ENCODE measurements around the gene MPO. TPM values are rescaled to one million over a fixed set of nuclear protein-coding genes. Genes with fewer than 3 reads are reported as not detected.

The MPO gene
- total and polyA plus RNA-seq, 7 donors, result 0.11 to 0.95 (median 0.38) TPM

GRCh38 chr17:58284613-58285421, 4.1 kb upstream of the MPO start:
- Histone ChIP-seq H3K27me3 (ENCODE audit: insufficient read depth in 3 of 3, low read length in 2 of 3) (peaks cover 0 to 21% (median 3%) of the 10 kb centered on the region in 3 donors), H3K4me1 (no peaks in the 10 kb centered on the region), H3K4me3 (no peak overlapping the region), H3K27ac (no peak overlapping the region), H3K9me3 (no peaks in the 10 kb centered on the region), H3K36me3 (ENCODE audit: insufficient read depth in 1 of 2, low read depth in 1 of 2) (no peaks in the 10 kb centered on the region)
- ATAC-seq, result no peak
- TF ChIP-seq, protein P1, sequence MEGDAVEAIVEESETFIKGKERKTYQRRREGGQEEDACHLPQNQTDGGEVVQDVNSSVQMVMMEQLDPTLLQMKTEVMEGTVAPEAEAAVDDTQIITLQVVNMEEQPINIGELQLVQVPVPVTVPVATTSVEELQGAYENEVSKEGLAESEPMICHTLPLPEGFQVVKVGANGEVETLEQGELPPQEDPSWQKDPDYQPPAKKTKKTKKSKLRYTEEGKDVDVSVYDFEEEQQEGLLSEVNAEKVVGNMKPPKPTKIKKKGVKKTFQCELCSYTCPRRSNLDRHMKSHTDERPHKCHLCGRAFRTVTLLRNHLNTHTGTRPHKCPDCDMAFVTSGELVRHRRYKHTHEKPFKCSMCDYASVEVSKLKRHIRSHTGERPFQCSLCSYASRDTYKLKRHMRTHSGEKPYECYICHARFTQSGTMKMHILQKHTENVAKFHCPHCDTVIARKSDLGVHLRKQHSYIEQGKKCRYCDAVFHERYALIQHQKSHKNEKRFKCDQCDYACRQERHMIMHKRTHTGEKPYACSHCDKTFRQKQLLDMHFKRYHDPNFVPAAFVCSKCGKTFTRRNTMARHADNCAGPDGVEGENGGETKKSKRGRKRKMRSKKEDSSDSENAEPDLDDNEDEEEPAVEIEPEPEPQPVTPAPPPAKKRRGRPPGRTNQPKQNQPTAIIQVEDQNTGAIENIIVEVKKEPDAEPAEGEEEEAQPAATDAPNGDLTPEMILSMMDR (IDR thresholded peaks at IDR 0.05), result no peak
- intact Hi-C loops (cut with DNase I), result no loop called here
- DNase-seq, result no peak
- WGBS, 3 donors, result 36 to 42% (median 41%) methylated on average over 6 of the region's 6 CpGs

- no peak overlapping the region for H3K4me3 ChIP-seq
- H3K36me3 ChIP-seq (ENCODE audit: insufficient read depth in 1 of 2, low read depth in 1 of 2), result no peaks in the 10 kb centered on the region
- H3K27ac ChIP-seq, result no peak overlapping the region
- H3K4me1 ChIP-seq, result no peaks in the 10 kb centered on the region
- whole genome bisulfite sequencing, 3 donors, result 69 to 77% (median 71%) methylated on average over 12 of the region's 12 CpGs
- ATAC-seq, result no peak
- TF ChIP-seq, protein P1 (IDR thresholded peaks at IDR 0.05), result no peak
- no peak for DNase-seq
- peaks cover 0 to 24% (median 3%) of the 10 kb centered on the region in 3 donors for H3K27me3 ChIP-seq (ENCODE audit: insufficient read depth in 3 of 3, low read length in 2 of 3)
- H3K9me3 ChIP-seq, result no peaks in the 10 kb centered on the region
- intact Hi-C loops (cut with DNase I), result no loop called here
Observed at GRCh38 chr17:58283674-58284612, 3.2 kb upstream of the MPO start.

- Histone ChIP-seq H3K36me3 (ENCODE audit: insufficient read depth in 1 of 2, low read depth in 1 of 2) (no peaks in the 10 kb centered on the region), H3K27me3 (ENCODE audit: insufficient read depth in 3 of 3, low read length in 2 of 3) (peaks cover 0 to 16% (median 3%) of the 10 kb centered on the region in 3 donors), H3K27ac (no peak overlapping the region), H3K4me3 (no peak overlapping the region), H3K4me1 (no peaks in the 10 kb centered on the region), H3K9me3 (no peaks in the 10 kb centered on the region)
- 84 to 89% (median 85%) methylated on average over 6 of the region's 6 CpGs for WGBS, 3 donors
- intact Hi-C loops (cut with DNase I), result no loop called here
- DNase-seq, result no peak
- ATAC-seq, result no peak
- TF ChIP-seq, protein P1 (IDR thresholded peaks at IDR 0.05), result no peak
Observed at GRCh38 chr17:58282442-58282841, 1.7 kb upstream of the MPO start.

- H3K27me3 ChIP-seq (ENCODE audit: insufficient read depth in 3 of 3, low read length in 2 of 3), result peaks cover 0 to 16% (median 3%) of the 10 kb centered on the region in 3 donors
- intact Hi-C loops (cut with DNase I), result no loop called here
- H3K4me3 ChIP-seq, result no peak overlapping the region
- ATAC-seq (no peak), DNase-seq (no peak)
- H3K4me1 ChIP-seq, result no peaks in the 10 kb centered on the region
- WGBS, 3 donors, result 30 to 42% (median 38%) methylated on average over 2 of the region's 2 CpGs
- H3K9me3 ChIP-seq, result no peaks in the 10 kb centered on the region
- H3K27ac ChIP-seq, result no peak overlapping the region
- H3K36me3 ChIP-seq (ENCODE audit: insufficient read depth in 1 of 2, low read depth in 1 of 2), result no peaks in the 10 kb centered on the region
- TF ChIP-seq, protein P1 (IDR thresholded peaks at IDR 0.05), result no peak
Observed at GRCh38 chr17:58281511-58282011, 826 bp upstream of the MPO start.
